Peyer's patch (tissue), 4 donors: Measurements from ENCODE around the gene PDPN. TPM values are rescaled to one million over a fixed set of nuclear protein-coding genes. Genes with fewer than 3 reads are reported as not detected.

Experiments used
- DNase-seq, 3 donors: peaks; one replicate each; pipeline ENCODE4 v3.0.0-alpha.2; 2017 to 2019
- H3K27ac ChIP-seq, 4 donors: fragments of 200-600 bp; sonication (generic); one replicate each; pipeline ENCODE4 v1.5.1; 2016 to 2019
- H3K27me3 ChIP-seq, 2 donors: fragments of 200-600 bp; sonication (generic); one replicate each; pipeline ENCODE4 v1.5.1; 2019
- H3K36me3 ChIP-seq, 3 donors: fragments of 200-600 bp; sonication (generic); one replicate each; pipeline ENCODE4 v1.5.1; 2016 to 2019
- H3K4me1 ChIP-seq, 4 donors: fragments of 200-600 bp; sonication (generic); one replicate each; pipeline ENCODE4 v1.5.1; 2016 to 2019
- H3K4me3 ChIP-seq, 4 donors: fragments of 200-600 bp; sonication (generic); 1 replicate in 3 of 4; 2 replicates in 1 of 4; pipeline ENCODE4 v1.5.1; 2016 to 2019; ENCODE audit warnings: mild to moderate bottlenecking in 1 of 4
- H3K9me3 ChIP-seq, 4 donors: fragments of 200-600 bp; sonication (generic); one replicate each; pipeline ENCODE4 v1.5.1; 2016 to 2019; ENCODE audit warnings: mild to moderate bottlenecking in 1 of 4
- POLR2A ChIP-seq, 2 donors: fragments of 450-650 bp; IDR thresholded peaks; one replicate each; pipeline ENCODE4 v1.5.1; 2017; ENCODE audit warnings: antibody characterized with exemption in 2 of 2, mild to moderate bottlenecking in 2 of 2, moderate library complexity in 2 of 2
- total RNA-seq, 4 donors: library from RNA; depleted of rRNA; stranded (reverse); fragments of >200 nt; gene quantifications; one replicate each; pipeline ENCODE4 v1.1.0, GENCODE V29; 2016
- TF ChIP-seq, protein P1 (sequence below), 6 experiments: fragments of 450-650 bp in 4 of 6; fragments of 200-600 bp in 2 of 6; sonication (generic) in 1 of 6; IDR thresholded peaks; one replicate each; pipeline ENCODE4 v1.5.1; 2017 to 2019; ENCODE audit warnings: antibody characterized with exemption in 6 of 6, mild to moderate bottlenecking in 3 of 6, moderate library complexity in 1 of 6

The PDPN gene
- total RNA-seq, 4 donors from 2014 or later: 2.4 to 44.6 (median 9.6) TPM

DNA sequence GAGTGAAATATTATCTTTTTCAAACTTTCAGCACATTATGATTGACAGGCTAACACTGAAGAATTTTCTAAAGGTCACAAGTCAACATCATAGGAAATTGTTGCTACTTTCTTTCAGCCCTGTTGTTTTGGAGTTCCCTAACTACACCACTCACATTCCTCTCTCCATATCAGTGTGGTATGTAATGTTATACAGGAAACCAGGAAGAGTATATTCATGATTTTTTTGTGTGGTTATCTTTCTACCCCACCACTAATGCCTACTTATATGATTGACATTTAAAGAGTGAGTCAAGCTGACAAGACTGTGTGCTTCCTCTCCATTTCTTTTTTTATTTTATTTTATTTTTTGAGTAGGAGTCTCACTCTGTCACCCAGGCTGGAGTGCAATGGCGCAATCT lies 68.6 kb downstream of the PDPN start:
- Histone ChIP-seq H3K9me3 (no peaks in the 10 kb centered on the region), H3K27ac (no peak overlapping the region), H3K36me3 (no peaks in the 10 kb centered on the region), H3K4me3 (no peak overlapping the region), H3K27me3 (no peaks in the 10 kb centered on the region), H3K4me1 (no peaks in the 10 kb centered on the region)
- no peak for TF ChIP-seq POLR2A (IDR thresholded peaks at IDR 0.05)
- TF ChIP-seq, protein P1, sequence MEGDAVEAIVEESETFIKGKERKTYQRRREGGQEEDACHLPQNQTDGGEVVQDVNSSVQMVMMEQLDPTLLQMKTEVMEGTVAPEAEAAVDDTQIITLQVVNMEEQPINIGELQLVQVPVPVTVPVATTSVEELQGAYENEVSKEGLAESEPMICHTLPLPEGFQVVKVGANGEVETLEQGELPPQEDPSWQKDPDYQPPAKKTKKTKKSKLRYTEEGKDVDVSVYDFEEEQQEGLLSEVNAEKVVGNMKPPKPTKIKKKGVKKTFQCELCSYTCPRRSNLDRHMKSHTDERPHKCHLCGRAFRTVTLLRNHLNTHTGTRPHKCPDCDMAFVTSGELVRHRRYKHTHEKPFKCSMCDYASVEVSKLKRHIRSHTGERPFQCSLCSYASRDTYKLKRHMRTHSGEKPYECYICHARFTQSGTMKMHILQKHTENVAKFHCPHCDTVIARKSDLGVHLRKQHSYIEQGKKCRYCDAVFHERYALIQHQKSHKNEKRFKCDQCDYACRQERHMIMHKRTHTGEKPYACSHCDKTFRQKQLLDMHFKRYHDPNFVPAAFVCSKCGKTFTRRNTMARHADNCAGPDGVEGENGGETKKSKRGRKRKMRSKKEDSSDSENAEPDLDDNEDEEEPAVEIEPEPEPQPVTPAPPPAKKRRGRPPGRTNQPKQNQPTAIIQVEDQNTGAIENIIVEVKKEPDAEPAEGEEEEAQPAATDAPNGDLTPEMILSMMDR (IDR thresholded peaks at IDR 0.05): no peak
- no peak for DNase-seq

DNA sequence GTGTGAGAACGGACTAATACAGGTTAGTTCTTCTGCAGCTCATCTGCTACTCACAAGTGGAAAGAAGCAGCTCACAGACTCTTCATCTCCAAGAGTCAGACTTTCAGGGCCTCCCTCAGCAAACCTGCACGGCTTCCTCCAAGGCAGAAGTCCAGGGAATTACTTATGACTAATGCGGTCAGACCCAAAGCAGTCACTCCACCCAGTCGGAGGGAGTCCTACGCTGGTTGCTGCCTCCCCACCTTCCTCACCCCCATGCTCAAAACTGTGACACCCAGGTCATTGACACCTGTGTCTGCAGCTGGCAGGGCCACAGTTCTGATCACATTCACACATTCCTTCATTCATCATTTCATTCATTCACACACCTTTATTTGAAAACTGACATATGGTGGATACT lies 77.9 kb downstream of the PDPN start:
- Histone ChIP-seq H3K36me3 (no peaks in the 10 kb centered on the region), H3K27ac (no peak overlapping the region), H3K27me3 (no peaks in the 10 kb centered on the region), H3K9me3 (no peaks in the 10 kb centered on the region), H3K4me3 (no peak overlapping the region), H3K4me1 (no peaks in the 10 kb centered on the region)
- no peak for TF ChIP-seq POLR2A (IDR thresholded peaks at IDR 0.05)
- TF ChIP-seq, protein P1 (IDR thresholded peaks at IDR 0.05): no peak
- no peak for DNase-seq

DNA sequence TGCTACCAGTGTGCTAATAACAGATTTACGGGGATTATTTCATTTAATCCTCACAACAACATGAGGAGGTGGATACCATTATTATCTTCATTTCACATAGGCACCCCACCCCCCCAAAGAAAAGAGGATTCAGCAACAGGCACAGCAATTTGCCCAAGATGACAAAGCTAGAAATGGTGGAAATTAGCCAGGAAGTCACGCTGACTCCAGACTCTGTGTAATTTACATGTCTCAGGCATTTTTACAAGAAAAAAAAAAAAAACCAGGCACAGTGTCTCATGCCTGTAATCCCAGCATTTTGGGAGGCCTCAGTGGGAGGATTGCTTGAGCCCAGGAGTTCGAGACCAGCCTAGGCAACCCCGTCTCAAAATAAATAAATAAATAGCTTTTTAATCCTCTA lies 78.9 kb downstream of the PDPN start:
- Histone ChIP-seq H3K36me3 (no peaks in the 10 kb centered on the region), H3K4me1 (peaks cover 0 to 6% (median 2%) of the 10 kb centered on the region in 4 donors), H3K4me3 (no peak overlapping the region), H3K27ac (no peak overlapping the region), H3K27me3 (no peaks in the 10 kb centered on the region), H3K9me3 (no peaks in the 10 kb centered on the region)
- DNase-seq: no peak
- TF ChIP-seq POLR2A (IDR thresholded peaks at IDR 0.05): no peak
- TF ChIP-seq, protein P1 (IDR thresholded peaks at IDR 0.05): no peak

DNA sequence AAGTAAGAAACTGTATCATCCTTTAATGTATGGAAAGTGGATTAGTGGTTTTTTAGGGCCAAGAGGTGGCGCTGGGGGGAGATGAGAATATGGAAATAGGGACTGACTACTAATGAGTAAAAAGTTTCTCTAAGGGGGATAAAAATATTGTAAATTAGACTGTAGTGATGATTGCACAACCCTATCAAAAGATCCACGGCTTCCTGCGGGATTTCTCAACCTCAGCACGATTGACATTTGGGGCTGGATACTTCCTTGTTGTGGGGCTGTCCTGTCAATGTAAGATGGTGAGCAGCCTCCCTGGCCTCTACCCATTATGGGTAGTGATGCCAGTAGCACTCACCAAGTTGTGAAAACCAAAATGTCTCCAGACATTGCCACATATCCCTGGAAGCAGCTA lies 80.3 kb downstream of the PDPN start:
- no peaks in the 10 kb centered on the region for H3K36me3 ChIP-seq
- H3K27me3 ChIP-seq: no peaks in the 10 kb centered on the region
- H3K4me1 ChIP-seq: peaks cover 0 to 6% (median 2%) of the 10 kb centered on the region in 4 donors
- no peak overlapping the region for H3K27ac ChIP-seq
- DNase-seq: no peak
- TF ChIP-seq, protein P1 (IDR thresholded peaks at IDR 0.05): no peak
- no peak for TF ChIP-seq POLR2A (IDR thresholded peaks at IDR 0.05)
- no peaks in the 10 kb centered on the region for H3K9me3 ChIP-seq
- no peak overlapping the region for H3K4me3 ChIP-seq

DNA sequence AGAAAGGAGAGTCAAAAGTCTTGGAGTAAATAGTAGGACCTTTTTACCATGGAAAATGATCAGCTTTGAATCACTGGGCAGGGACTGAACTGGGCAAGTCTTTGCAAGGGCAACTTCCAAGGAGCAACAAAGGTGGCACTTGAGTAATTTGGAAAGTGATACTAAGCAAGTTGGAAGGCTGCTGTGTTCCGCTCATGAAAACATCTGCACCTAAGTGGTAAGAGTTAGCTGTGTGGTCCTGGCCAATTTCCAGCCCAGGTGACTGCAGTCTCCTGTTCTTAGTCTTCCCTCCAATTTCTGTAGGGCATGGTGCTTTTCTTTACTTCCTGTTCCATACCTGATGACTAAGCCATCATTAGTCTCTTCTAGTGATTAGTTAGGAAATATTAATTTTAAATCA lies 80.8 kb downstream of the PDPN start:
- Histone ChIP-seq H3K27me3 (no peaks in the 10 kb centered on the region), H3K9me3 (no peaks in the 10 kb centered on the region), H3K4me1 (peaks cover 0 to 6% (median 2%) of the 10 kb centered on the region in 4 donors), H3K4me3 (no peak overlapping the region), H3K36me3 (no peaks in the 10 kb centered on the region), H3K27ac (no peak overlapping the region)
- TF ChIP-seq, protein P1 (IDR thresholded peaks at IDR 0.05): no peak
- DNase-seq: no peak

GRCh38 chr1:13666317-13666716 lies 82.7 kb downstream of the PDPN start:
- DNase-seq: no peak

More at GRCh38 chr1:13666317-13666716, 82.7 kb downstream of the PDPN start:
- H3K36me3 ChIP-seq: no peaks in the 10 kb centered on the region
- H3K4me3 ChIP-seq: no peak overlapping the region
- peaks cover 0 to 6% (median 2%) of the 10 kb centered on the region in 4 donors for H3K4me1 ChIP-seq
- no peaks in the 10 kb centered on the region for H3K9me3 ChIP-seq
- TF ChIP-seq, protein P1 (IDR thresholded peaks at IDR 0.05): no peak
- TF ChIP-seq POLR2A (IDR thresholded peaks at IDR 0.05): no peak
- H3K27ac ChIP-seq: peak overlapping the region in 1 of 4 donors; percentile 59
- H3K27me3 ChIP-seq: no peaks in the 10 kb centered on the region
